Effector memory CD4-positive, alpha-beta T cell (primary cell): ENCODE data around the gene TEX264.

ENCODE experiments used
- DNase-seq, 3 donors: peaks; one replicate each; pipeline ENCODE4 v3.0.0-alpha.2; 2020
- H3K27ac ChIP-seq: 2 replicates; pipeline ENCODE4 v1.7.0; 2013; ENCODE audit warnings: mild to moderate bottlenecking, low read length, moderate library complexity; ENCODE audit not compliant: insufficient read depth, poor library complexity, severe bottlenecking
- H3K27me3 ChIP-seq: replicated peaks from 2 replicates; pipeline ENCODE4 v1.7.0; 2013; ENCODE audit warnings: mild to moderate bottlenecking, low read length; ENCODE audit not compliant: insufficient read depth, control insufficient read depth, poor library complexity, severe bottlenecking
- H3K36me3 ChIP-seq: 2 replicates; pipeline ENCODE4 v1.7.0; 2013; ENCODE audit warnings: mild to moderate bottlenecking, low read length, moderate library complexity; ENCODE audit not compliant: control insufficient read depth, insufficient read depth
- H3K4me1 ChIP-seq: 2 replicates; pipeline ENCODE4 v1.7.0; 2013; ENCODE audit warnings: low read length, mild to moderate bottlenecking; ENCODE audit not compliant: control insufficient read depth, insufficient read depth, poor library complexity, severe bottlenecking
- H3K4me3 ChIP-seq: 2 replicates; pipeline ENCODE4 v1.7.0; 2013; ENCODE audit warnings: low read length, low read depth, mild to moderate bottlenecking; ENCODE audit not compliant: insufficient read depth, poor library complexity, severe bottlenecking
- H3K9me3 ChIP-seq: 2 replicates; pipeline ENCODE4 v1.7.0; 2013; ENCODE audit warnings: mild to moderate bottlenecking, low read length, moderate library complexity; ENCODE audit not compliant: control insufficient read depth

Gene TEX264

GRCh38 chr3:51705276-51706020 lies 34.4 kb downstream of the TEX264 start:
- no peak for DNase-seq
- Histone ChIP-seq H3K27ac (no peak overlapping the region), H3K4me1 (no peaks in the 10 kb centered on the region), H3K27me3 (no peaks in the 10 kb centered on the region), H3K9me3 (no peaks in the 10 kb centered on the region), H3K4me3 (no peak overlapping the region), H3K36me3 (peaks cover 33% of the 10 kb centered on the region)

- Histone ChIP-seq H3K27ac (no peak overlapping the region), H3K9me3 (no peaks in the 10 kb centered on the region), H3K4me1 (no peaks in the 10 kb centered on the region), H3K27me3 (no peaks in the 10 kb centered on the region), H3K4me3 (no peak overlapping the region), H3K36me3 (peaks cover 30% of the 10 kb centered on the region)
- no peak for DNase-seq
These were observed 35.0 kb downstream of the TEX264 start for GRCh38 chr3:51706021-51706485.

- H3K27me3 ChIP-seq = no peaks in the 10 kb centered on the region
- H3K9me3 ChIP-seq = no peaks in the 10 kb centered on the region
- no peaks in the 10 kb centered on the region for H3K4me1 ChIP-seq
- H3K36me3 ChIP-seq = peaks cover 21% of the 10 kb centered on the region
- DNase-seq = no peak
- no peak within 1 kb of the TSS for H3K27ac ChIP-seq
- H3K4me3 ChIP-seq = no peak within 1 kb of the TSS
These were observed 36.0 kb downstream of the TEX264 start, which contains the start of gene GRM2 for GRCh38 chr3:51706788-51707731. Gene GRM2, plus strand, starts transcription at chr3:51707068. Its CDS starts 1,916 bp downstream, at chr3:51708984.

- H3K27ac ChIP-seq = no peak overlapping the region
- no peaks in the 10 kb centered on the region for H3K4me1 ChIP-seq
- H3K4me3 ChIP-seq = no peak overlapping the region
- DNase-seq = no peak
- no peaks in the 10 kb centered on the region for H3K9me3 ChIP-seq
- H3K36me3 ChIP-seq = peaks cover 9% of the 10 kb centered on the region
- no peaks in the 10 kb centered on the region for H3K27me3 ChIP-seq
These were observed 37.3 kb downstream of the TEX264 start for GRCh38 chr3:51708216-51708845.

- no peak overlapping the region for H3K27ac ChIP-seq
- H3K27me3 ChIP-seq = no peaks in the 10 kb centered on the region
- no peaks in the 10 kb centered on the region for H3K9me3 ChIP-seq
- no peak for DNase-seq
- no peak overlapping the region for H3K4me3 ChIP-seq
- H3K4me1 ChIP-seq = no peaks in the 10 kb centered on the region
- H3K36me3 ChIP-seq = peaks cover 2% of the 10 kb centered on the region
These were observed 38.0 kb downstream of the TEX264 start for GRCh38 chr3:51709004-51709420.

- H3K27me3 ChIP-seq = no peaks in the 10 kb centered on the region
- no peaks in the 10 kb centered on the region for H3K36me3 ChIP-seq
- H3K9me3 ChIP-seq = no peaks in the 10 kb centered on the region
- no peak overlapping the region for H3K27ac ChIP-seq
- no peaks in the 10 kb centered on the region for H3K4me1 ChIP-seq
- DNase-seq = no peak
- no peak overlapping the region for H3K4me3 ChIP-seq
These were observed 38.6 kb downstream of the TEX264 start for GRCh38 chr3:51709675-51710074.

GRCh38 chr3:51710631-51711351 lies 39.7 kb downstream of the TEX264 start:
- no peak overlapping the region for H3K27ac ChIP-seq
- H3K9me3 ChIP-seq = no peaks in the 10 kb centered on the region
- no peaks in the 10 kb centered on the region for H3K36me3 ChIP-seq
- no peak overlapping the region for H3K4me3 ChIP-seq
- no peak for DNase-seq
- no peaks in the 10 kb centered on the region for H3K27me3 ChIP-seq
- H3K4me1 ChIP-seq = no peaks in the 10 kb centered on the region

- Histone ChIP-seq H3K4me3 (no peak overlapping the region), H3K27me3 (no peaks in the 10 kb centered on the region), H3K36me3 (no peaks in the 10 kb centered on the region), H3K4me1 (no peaks in the 10 kb centered on the region), H3K27ac (no peak overlapping the region), H3K9me3 (no peaks in the 10 kb centered on the region)
- DNase-seq = no peak
These were observed 40.4 kb downstream of the TEX264 start for GRCh38 chr3:51711352-51712037.

GRCh38 chr3:51712038-51712420 lies 41.0 kb downstream of the TEX264 start:
- no peak for DNase-seq
- no peaks in the 10 kb centered on the region for H3K27me3 ChIP-seq

More at GRCh38 chr3:51712038-51712420, 41.0 kb downstream of the TEX264 start:
- H3K4me1 ChIP-seq = no peaks in the 10 kb centered on the region
- no peaks in the 10 kb centered on the region for H3K36me3 ChIP-seq
- H3K4me3 ChIP-seq = no peak overlapping the region
- no peaks in the 10 kb centered on the region for H3K9me3 ChIP-seq
- H3K27ac ChIP-seq = no peak overlapping the region
